Keratinocyte (primary cell): ENCODE measurements around the gene COL6A5. TPM values are rescaled to one million over a fixed set of nuclear protein-coding genes. Genes with fewer than 3 reads are reported as not detected.

Source experiments
- DNase-seq: peaks from one replicate; pipeline ENCODE4 v3.0.0-alpha.2; 2011; ENCODE audit warnings: low read depth, missing footprints, low spot score
- FAIRE-seq: peaks from 2 replicates; lab custom pipeline; 2011; peaks lifted over from hg19 to GRCh38; lab: Jason Lieb, UNC
- H2AFZ ChIP-seq: 2 replicates; pipeline ENCODE4 v1.6.0; 2012; ENCODE audit warnings: low read length, control low read depth, inconsistent platforms; ENCODE audit not compliant: control insufficient read depth
- H3K27ac ChIP-seq: 2 replicates; pipeline ENCODE4 v1.5.1; 2011; ENCODE audit warnings: low read length; ENCODE audit not compliant: control insufficient read depth, insufficient read depth
- H3K27me3 ChIP-seq: 3 replicates; pipeline ENCODE4 v1.6.0; 2011; ENCODE audit warnings: low read length; ENCODE audit not compliant: control insufficient read depth, insufficient read depth; ENCODE audit errors: extremely low read depth
- H3K36me3 ChIP-seq, 2 experiments: 2 replicates in 1 of 2; 3 replicates in 1 of 2; pipeline ENCODE4 v1.5.1; 2011; ENCODE audit warnings: low read length in 2 of 2, mild to moderate bottlenecking in 1 of 2; ENCODE audit not compliant: control insufficient read depth in 2 of 2, insufficient read depth in 2 of 2; ENCODE audit errors: extremely low read depth in 1 of 2
- H3K4me1 ChIP-seq: 3 replicates; pipeline ENCODE4 v1.5.1; 2011; ENCODE audit warnings: low read length; ENCODE audit not compliant: control insufficient read depth, insufficient read depth; ENCODE audit errors: extremely low read depth
- H3K4me2 ChIP-seq: 3 replicates; pipeline ENCODE4 v1.6.0; 2011; ENCODE audit warnings: low read depth, low read length; ENCODE audit not compliant: control insufficient read depth, insufficient read depth; ENCODE audit errors: extremely low read depth
- H3K4me3 ChIP-seq, 3 experiments: fragments of 200-600 bp in 1 of 3; sonication (generic) in 1 of 3; 2 replicates in 2 of 3; 3 replicates in 1 of 3; pipeline ENCODE4 v1.5.1; 2011 to 2016; ENCODE audit warnings: low read length in 3 of 3, mild to moderate bottlenecking in 3 of 3, control low read depth in 2 of 3, inconsistent platforms in 1 of 3, low read depth in 1 of 3, mixed read lengths in 1 of 3, mixed run types in 1 of 3, moderate library complexity in 1 of 3; ENCODE audit not compliant: control insufficient read depth in 2 of 3, insufficient read depth in 2 of 3; ENCODE audit errors: extremely low read depth in 1 of 3
- H3K79me2 ChIP-seq: 2 replicates; pipeline ENCODE4 v1.6.0; 2012; ENCODE audit warnings: low read length; ENCODE audit not compliant: control insufficient read depth, insufficient read depth
- H3K9ac ChIP-seq: 3 replicates; pipeline ENCODE4 v1.6.0; 2011; ENCODE audit warnings: low read length; ENCODE audit not compliant: control insufficient read depth, insufficient read depth; ENCODE audit errors: extremely low read depth
- H3K9me1 ChIP-seq: 3 replicates; pipeline ENCODE4 v1.6.0; 2011; ENCODE audit warnings: low read length; ENCODE audit not compliant: control insufficient read depth, insufficient read depth; ENCODE audit errors: extremely low read depth
- H3K9me3 ChIP-seq: 2 replicates; pipeline ENCODE4 v1.5.1; 2012; ENCODE audit warnings: low read depth, low read length; ENCODE audit not compliant: control insufficient read depth
- H4K20me1 ChIP-seq: 3 replicates; pipeline ENCODE4 v1.6.0; 2011; ENCODE audit warnings: low read length; ENCODE audit not compliant: control insufficient read depth, insufficient read depth; ENCODE audit errors: extremely low read depth
- CTCF ChIP-seq, 3 experiments: IDR thresholded peaks in 1 of 3; conservative IDR thresholded peaks in 1 of 3; optimal IDR thresholded peaks in 1 of 3; 2 replicates in 2 of 3; 3 replicates in 1 of 3; pipeline versions ENCODE3 to v1.5.1; 2011; ENCODE audit warnings: low read length in 3 of 3, mild to moderate bottlenecking in 3 of 3, moderate library complexity in 2 of 3, control low read depth in 1 of 3, inconsistent platforms in 1 of 3; ENCODE audit not compliant: insufficient read depth in 2 of 3; ENCODE audit errors: extremely low read depth in 1 of 3
- EZH2 ChIP-seq: IDR thresholded peaks from one replicate; pipeline ENCODE4 v1.6.1; 2012; ENCODE audit warnings: inconsistent platforms, mild to moderate bottlenecking, low read length, moderate library complexity
- dilution Hi-C: fragments of 300-500 bp; cut with MboI; formaldehyde crosslinking; loops from one replicate; pipeline ENCODE4 v1.7.0; 2020; ENCODE audit warnings: low sequenced_read_pairs; ENCODE audit not compliant: extremely low pct_ligation_motif_present
- polyA plus RNA-seq, 5 experiments: library from polyadenylated mRNA; depleted of rRNA in 3 of 5; stranded (reverse) in 3 of 5; stranded (forward) in 1 of 5; unstranded in 1 of 5; fragments of >200 nt; gene quantifications; 1 replicate in 1 of 5; 2 replicates in 3 of 5; 3 replicates in 1 of 5; pipeline versions ENCODE4 v1.2.1 to v1.2.3, GENCODE V29; 2011 to 2012; ENCODE audit warnings: missing spikeins in 2 of 5, low read depth in 1 of 5, low replicate concordance in 1 of 5

Gene COL6A5
- polyA plus RNA-seq, 1 donor (not counting 4 experiments of a cell fraction or from before 2014, with no cell fraction given), result not detected

GRCh38 chr3:130380398-130380797, 34.9 kb downstream of the COL6A5 start:
- dilution Hi-C loops, result no loop called here
- Histone ChIP-seq H3K9me3 (no peaks in the 10 kb centered on the region), H3K36me3 (no peaks in the 10 kb centered on the region), H4K20me1 (no peaks in the 10 kb centered on the region), H3K79me2 (no peaks in the 10 kb centered on the region), H3K9me1 (no peaks in the 10 kb centered on the region), H3K9ac (no peak overlapping the region), H3K4me2 (no peak overlapping the region), H3K27me3 (no peaks in the 10 kb centered on the region), H3K4me1 (no peaks in the 10 kb centered on the region), H3K4me3 (no peak overlapping the region), H2AFZ (no peak overlapping the region), H3K27ac (no peak overlapping the region)
- no peak for TF ChIP-seq CTCF (optimal IDR thresholded peaks at IDR 0.05 in 1 of 3, IDR thresholded peaks at IDR 0.05 in 1 of 3, conservative IDR thresholded peaks at IDR 0.05 in 1 of 3; ENCODE audit: extremely low read depth in 1 of 3, insufficient read depth in 2 of 3, low read length in 3 of 3)
- no peak for TF ChIP-seq EZH2
- FAIRE-seq (no peak), DNase-seq (no peak)

GRCh38 chr3:130383424-130383823, 38.0 kb downstream of the COL6A5 start:
- Histone ChIP-seq H4K20me1 (no peaks in the 10 kb centered on the region), H3K79me2 (no peaks in the 10 kb centered on the region), H3K9ac (no peak overlapping the region), H3K27me3 (no peaks in the 10 kb centered on the region), H3K9me3 (no peaks in the 10 kb centered on the region), H3K36me3 (no peaks in the 10 kb centered on the region), H3K4me3 (no peak overlapping the region), H3K27ac (no peak overlapping the region), H3K9me1 (no peaks in the 10 kb centered on the region), H2AFZ (no peak overlapping the region), H3K4me2 (no peak overlapping the region), H3K4me1 (peaks cover 3% of the 10 kb centered on the region)
- FAIRE-seq (no peak), DNase-seq (no peak)
- TF ChIP-seq EZH2, result no peak
- no peak for TF ChIP-seq CTCF (optimal IDR thresholded peaks at IDR 0.05 in 1 of 3, IDR thresholded peaks at IDR 0.05 in 1 of 3, conservative IDR thresholded peaks at IDR 0.05 in 1 of 3; ENCODE audit: extremely low read depth in 1 of 3, insufficient read depth in 2 of 3, low read length in 3 of 3)
- dilution Hi-C loops, result no loop called here
